Testis (tissue), 2 donors: ENCODE measurements around the gene DOCK9.

ENCODE experiments used
- CTCF ChIP-seq, 3 experiments: fragments of 450-650 bp in 2 of 3; fragments of 200-600 bp in 1 of 3; sonication (generic) in 1 of 3; IDR thresholded peaks; one replicate each; pipeline ENCODE4 v1.5.1; 2016 to 2019; ENCODE audit warnings: antibody characterized with exemption in 3 of 3, mild to moderate bottlenecking in 2 of 3, moderate library complexity in 1 of 3
- POLR2A ChIP-seq: fragments of 450-650 bp; IDR thresholded peaks from one replicate; pipeline ENCODE4 v1.6.1; 2017; ENCODE audit warnings: antibody characterized with exemption, mild to moderate bottlenecking, moderate library complexity

- TF ChIP-seq CTCF (IDR thresholded peaks at IDR 0.05) (no peak), POLR2A (no peak)
Observed at GRCh38 chr13:98877936-98878335, 99.9 kb downstream of the DOCK9 start.
